ENCODE measurements around the gene GPALPP1. TPM values are rescaled to one million over a fixed set of nuclear protein-coding genes. Genes with fewer than 3 reads are reported as not detected.
"Not testable (repeated sequence)": the region's sequence is repeated elsewhere in the genome, so short reads cannot be mapped to it uniquely, and the experiment has no call there.

Gene GPALPP1
- total RNA-seq, 2 donors from 2014 or later = 20.9 to 26.0 TPM

GRCh38 chr13:44974056-44974793, 15.1 kb upstream of the GPALPP1 start:
- Mint-ChIP-seq H3K4me1 (no peaks in the 10 kb centered on the region), H3K36me3 (ENCODE audit: low read depth) (peaks cover 39% of the 10 kb centered on the region), H3K27ac (no peak overlapping the region), H3K4me3 (no peak overlapping the region), H3K27me3 (no peaks in the 10 kb centered on the region), H3K9me3 (no peaks in the 10 kb centered on the region)
- ATAC-seq (replicated peaks) = no peak

GRCh38 chr13:44976196-44976595, 13.1 kb upstream of the GPALPP1 start:
- no peak for ATAC-seq (replicated peaks)
- H3K27me3 Mint-ChIP-seq = no peaks in the 10 kb centered on the region
- H3K27ac Mint-ChIP-seq = no peak overlapping the region
- H3K4me3 Mint-ChIP-seq = no peak overlapping the region
- H3K9me3 Mint-ChIP-seq = no peaks in the 10 kb centered on the region
- H3K36me3 Mint-ChIP-seq (ENCODE audit: low read depth) = peaks cover 55% of the 10 kb centered on the region
- H3K4me1 Mint-ChIP-seq = no peaks in the 10 kb centered on the region

DNA sequence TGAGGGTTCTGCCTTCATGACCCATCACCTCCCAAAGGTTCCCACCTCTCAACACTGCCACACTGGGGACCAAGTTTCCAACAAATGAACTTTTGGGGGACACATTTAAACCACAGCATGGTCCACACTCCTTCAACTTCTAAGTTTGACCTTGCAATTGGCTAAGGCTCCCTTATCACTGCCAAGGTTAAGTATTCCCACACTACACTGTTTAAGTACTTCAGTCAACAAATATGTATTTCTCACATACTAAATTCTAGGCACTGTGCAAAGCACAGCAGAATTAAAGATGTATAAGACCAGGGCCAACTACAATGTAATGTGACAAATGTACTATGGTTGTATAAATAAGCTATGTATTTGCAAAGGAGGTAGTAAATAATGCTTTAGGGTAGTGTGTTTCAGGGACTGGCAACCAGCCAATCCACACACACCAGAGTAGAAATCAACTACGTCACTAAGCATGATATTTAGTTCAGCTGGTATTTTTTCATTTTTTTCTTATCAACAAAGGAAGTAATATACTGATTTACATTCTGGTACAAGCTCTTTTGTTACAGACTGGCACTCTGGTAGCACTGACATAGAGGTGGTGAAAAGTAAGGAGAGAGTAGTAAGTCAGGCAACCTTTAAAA, 12.3 kb upstream of the GPALPP1 start:
- Mint-ChIP-seq H3K9me3 (no peaks in the 10 kb centered on the region), H3K36me3 (ENCODE audit: low read depth) (peaks cover 54% of the 10 kb centered on the region), H3K4me1 (no peaks in the 10 kb centered on the region), H3K4me3 (no peak overlapping the region), H3K27ac (peak overlapping the region; percentile 53), H3K27me3 (no peaks in the 10 kb centered on the region)
- ATAC-seq (replicated peaks) = no peak

- no peak overlapping the region for H3K4me3 Mint-ChIP-seq
- no peak overlapping the region for H3K27ac Mint-ChIP-seq
- no peaks in the 10 kb centered on the region for H3K4me1 Mint-ChIP-seq
- no peak for ATAC-seq (replicated peaks)
- H3K9me3 Mint-ChIP-seq = no peaks in the 10 kb centered on the region
- no peaks in the 10 kb centered on the region for H3K27me3 Mint-ChIP-seq
- peaks cover 58% of the 10 kb centered on the region for H3K36me3 Mint-ChIP-seq (ENCODE audit: low read depth)
Observed at GRCh38 chr13:44978328-44978727, 11.0 kb upstream of the GPALPP1 start.

DNA sequence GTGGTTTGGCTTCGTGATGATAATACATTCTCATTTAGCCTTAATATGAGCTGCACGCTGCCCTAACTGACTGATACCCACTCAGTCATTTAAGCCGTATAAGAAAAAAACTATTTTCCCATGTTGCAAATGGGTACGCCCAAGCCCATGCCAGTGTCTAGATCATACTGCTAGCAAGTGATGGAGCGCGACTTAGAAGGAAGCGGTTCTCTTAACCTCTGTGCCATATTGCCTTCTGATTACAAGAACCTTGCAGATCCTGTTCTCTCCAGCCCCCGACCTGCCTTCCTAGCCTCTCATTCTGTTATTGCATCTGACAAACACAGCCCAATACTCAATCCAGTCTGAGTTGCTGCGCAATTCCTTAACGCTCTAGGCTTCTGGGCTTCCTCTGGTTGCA, 603 bp downstream of the GPALPP1 start:
- no peaks in the 10 kb centered on the region for H3K9me3 Mint-ChIP-seq
- ATAC-seq (replicated peaks) = no peak
- peak overlapping the region; percentile 98 for H3K4me3 Mint-ChIP-seq
- no peaks in the 10 kb centered on the region for H3K27me3 Mint-ChIP-seq
- peaks cover 31% of the 10 kb centered on the region for H3K36me3 Mint-ChIP-seq (ENCODE audit: low read depth)
- peaks cover 39% of the 10 kb centered on the region for H3K4me1 Mint-ChIP-seq
- peak overlapping the region; percentile 98 for H3K27ac Mint-ChIP-seq

- Mint-ChIP-seq H3K27ac (no peak overlapping the region), H3K36me3 (ENCODE audit: low read depth) (peaks cover 78% of the 10 kb centered on the region), H3K27me3 (no peaks in the 10 kb centered on the region), H3K9me3 (no peaks in the 10 kb centered on the region), H3K4me3 (no peak overlapping the region), H3K4me1 (no peaks in the 10 kb centered on the region)
- ATAC-seq (replicated peaks) = no peak
Observed at GRCh38 chr13:45003417-45003816, 14.1 kb downstream of the GPALPP1 start.

DNA sequence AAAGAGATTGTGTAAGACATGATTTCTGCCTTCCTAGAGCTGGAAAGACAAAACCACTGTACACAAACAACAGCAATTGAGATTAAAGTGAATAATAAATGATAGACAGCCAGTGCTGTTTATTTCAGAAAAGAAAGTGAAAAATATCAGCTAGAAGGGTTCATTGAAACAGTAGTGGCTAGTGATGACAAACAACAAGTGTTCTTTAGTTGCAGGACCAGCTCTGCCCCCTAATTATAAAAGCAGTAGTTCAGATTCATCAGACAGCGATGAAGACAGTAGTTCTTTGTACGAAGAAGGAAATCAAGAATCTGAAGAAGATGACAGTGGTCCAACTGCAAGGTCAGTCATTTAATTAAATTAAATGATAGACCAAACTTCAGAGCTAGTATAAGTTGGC, 14.8 kb downstream of the GPALPP1 start:
- no peak overlapping the region for H3K4me3 Mint-ChIP-seq
- peaks cover 78% of the 10 kb centered on the region for H3K36me3 Mint-ChIP-seq (ENCODE audit: low read depth)
- no peak overlapping the region for H3K27ac Mint-ChIP-seq
- ATAC-seq (replicated peaks) = no peak
- no peaks in the 10 kb centered on the region for H3K4me1 Mint-ChIP-seq
- H3K9me3 Mint-ChIP-seq = no peaks in the 10 kb centered on the region
- no peaks in the 10 kb centered on the region for H3K27me3 Mint-ChIP-seq

DNA sequence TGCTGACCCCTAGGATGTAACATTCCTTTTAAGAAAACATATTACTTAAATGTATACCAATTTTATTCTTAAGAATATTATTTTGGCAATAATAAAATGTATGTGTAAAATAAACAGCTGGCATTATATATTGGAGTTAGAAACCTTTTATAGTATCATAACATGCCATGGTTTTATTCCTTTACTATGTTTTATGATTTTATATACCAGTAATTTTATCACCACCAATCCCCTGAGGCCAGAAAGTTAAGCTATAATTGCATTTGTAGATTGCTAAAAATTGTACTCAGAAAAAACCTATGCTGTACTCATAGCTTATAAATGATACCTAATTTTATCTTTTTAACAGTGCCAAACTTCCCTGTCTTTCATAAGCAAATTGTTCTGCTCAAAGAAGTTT, 17.9 kb downstream of the GPALPP1 start:
- ATAC-seq (replicated peaks) = no peak
- Mint-ChIP-seq H3K9me3 (no peaks in the 10 kb centered on the region), H3K4me3 (no peak overlapping the region), H3K27ac (no peak overlapping the region), H3K36me3 (ENCODE audit: low read depth) (peaks cover 80% of the 10 kb centered on the region), H3K27me3 (no peaks in the 10 kb centered on the region), H3K4me1 (no peaks in the 10 kb centered on the region)

- H3K4me1 Mint-ChIP-seq = no peaks in the 10 kb centered on the region
Observed at GRCh38 chr13:45007823-45008222, 18.5 kb downstream of the GPALPP1 start.

DNA sequence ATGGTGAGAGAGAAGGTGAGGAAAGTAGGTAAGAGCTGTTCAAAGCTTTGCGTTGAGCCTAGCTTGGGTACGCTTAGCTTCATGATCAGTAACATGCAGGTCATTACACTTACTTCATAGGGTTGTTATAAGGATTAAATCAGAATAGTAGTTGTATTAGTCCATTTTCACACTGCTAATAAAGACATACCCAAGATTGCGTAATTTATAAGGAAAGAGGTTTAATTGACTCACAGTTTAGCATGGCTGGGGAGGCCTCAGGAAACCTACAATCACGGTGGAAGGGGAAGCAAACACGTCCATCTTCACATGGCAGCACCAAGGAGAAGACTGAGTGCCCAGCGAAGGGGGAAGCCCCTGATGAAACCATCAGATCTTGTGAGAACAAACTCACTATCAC, 21.9 kb downstream of the GPALPP1 start:
- Mint-ChIP-seq H3K27me3 (no peaks in the 10 kb centered on the region), H3K36me3 (ENCODE audit: low read depth) (peaks cover 93% of the 10 kb centered on the region), H3K9me3 (no peaks in the 10 kb centered on the region), H3K4me1 (no peaks in the 10 kb centered on the region), H3K27ac (no peak overlapping the region), H3K4me3 (no peak overlapping the region)
- no peak for ATAC-seq (replicated peaks)

More at GRCh38 chr13:45007823-45008222, 18.5 kb downstream of the GPALPP1 start:
- no peak overlapping the region for H3K4me3 Mint-ChIP-seq
- no peak for ATAC-seq (replicated peaks)
- H3K9me3 Mint-ChIP-seq = no peaks in the 10 kb centered on the region
- H3K36me3 Mint-ChIP-seq (ENCODE audit: low read depth) = peaks cover 79% of the 10 kb centered on the region
- no peaks in the 10 kb centered on the region for H3K27me3 Mint-ChIP-seq
- H3K27ac Mint-ChIP-seq = no peak overlapping the region

DNA sequence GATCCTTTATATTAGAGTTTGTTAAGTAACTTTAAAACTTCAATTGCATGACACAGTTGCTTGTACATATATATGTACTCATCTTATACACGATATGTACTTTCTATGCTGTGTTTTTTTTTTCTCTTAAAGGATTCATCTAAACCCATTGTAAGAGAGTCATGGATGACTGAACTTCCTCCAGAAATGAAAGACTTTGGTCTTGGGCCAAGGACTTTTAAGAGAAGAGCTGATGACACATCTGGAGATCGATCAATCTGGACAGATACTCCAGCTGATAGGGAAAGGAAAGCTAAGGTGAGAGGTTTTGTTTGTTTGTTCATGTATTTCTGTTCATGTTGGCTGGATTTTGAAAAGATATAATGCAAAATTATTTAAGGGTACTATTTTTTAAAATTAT, 26.0 kb downstream of the GPALPP1 start:
- H3K27ac Mint-ChIP-seq = no peak overlapping the region
- no peaks in the 10 kb centered on the region for H3K9me3 Mint-ChIP-seq
- H3K4me1 Mint-ChIP-seq = no peaks in the 10 kb centered on the region
- H3K36me3 Mint-ChIP-seq (ENCODE audit: low read depth) = peaks cover 91% of the 10 kb centered on the region
- H3K27me3 Mint-ChIP-seq = no peaks in the 10 kb centered on the region
- ATAC-seq (replicated peaks) = no peak
- no peak overlapping the region for H3K4me3 Mint-ChIP-seq

DNA sequence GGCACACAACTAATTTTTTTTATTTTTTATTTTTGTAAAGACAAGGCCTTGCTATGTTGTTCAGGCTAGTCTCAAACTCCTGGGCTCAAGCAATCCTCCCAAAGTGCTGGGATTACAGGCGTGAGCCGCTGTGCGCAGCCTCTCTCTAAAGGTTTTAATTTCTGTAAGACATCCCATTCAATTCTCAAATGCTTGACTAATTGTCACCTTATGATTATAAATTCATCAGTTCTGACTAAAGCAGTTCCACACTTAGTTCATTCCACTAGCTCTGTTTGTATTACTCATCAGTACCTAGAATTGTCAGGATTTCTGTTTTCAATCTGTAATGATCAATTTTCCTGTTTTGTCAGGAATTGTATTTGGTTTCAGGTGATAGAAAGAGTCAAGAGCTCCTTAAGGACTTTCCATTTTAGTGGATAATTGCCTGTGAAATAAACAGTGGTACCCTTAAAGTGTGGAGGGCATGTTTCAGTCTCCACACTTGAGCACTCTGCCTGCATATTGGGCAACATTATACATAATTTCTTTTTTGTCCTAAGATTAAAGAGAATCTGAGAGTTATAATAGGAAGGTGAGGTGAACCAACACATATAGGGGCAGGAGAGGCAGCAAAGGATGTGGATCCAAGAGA, 27.6 kb downstream of the GPALPP1 start:
- H3K27ac Mint-ChIP-seq = peak overlapping the region; percentile 79
- ATAC-seq (replicated peaks) = peak; percentile 79

DNA sequence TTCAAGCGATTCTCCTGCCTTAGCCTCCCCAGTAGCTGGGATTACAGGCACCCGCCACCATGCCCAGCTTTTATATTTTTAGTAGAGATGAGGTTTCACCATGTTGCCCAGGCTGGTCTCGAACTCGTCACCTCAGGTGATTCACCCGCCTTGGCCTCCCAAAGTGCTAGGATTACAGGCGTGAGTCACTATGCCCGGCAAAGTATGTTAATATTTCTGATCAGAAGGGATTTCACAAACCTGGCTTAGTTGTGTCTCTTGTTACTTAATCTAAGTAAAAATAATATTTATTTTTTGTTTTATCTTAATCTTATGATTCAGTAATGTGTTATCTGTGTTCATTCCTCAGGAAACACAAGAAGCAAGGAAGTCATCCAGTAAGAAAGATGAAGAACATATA, 30.6 kb downstream of the GPALPP1 start:
- not testable (repeated sequence) for H3K4me1 Mint-ChIP-seq; H3K27me3 Mint-ChIP-seq; H3K27ac Mint-ChIP-seq; ATAC-seq (replicated peaks); H3K9me3 Mint-ChIP-seq; H3K4me3 Mint-ChIP-seq
- H3K36me3 Mint-ChIP-seq (ENCODE audit: low read depth) = peaks cover 86% of the 10 kb centered on the region

More for the DNA sequence above, 27.6 kb downstream of the GPALPP1 start:
- no peak overlapping the region for H3K4me3 Mint-ChIP-seq
- H3K9me3 Mint-ChIP-seq = no peaks in the 10 kb centered on the region
- no peaks in the 10 kb centered on the region for H3K4me1 Mint-ChIP-seq
- H3K27me3 Mint-ChIP-seq = no peaks in the 10 kb centered on the region
- peaks cover 91% of the 10 kb centered on the region for H3K36me3 Mint-ChIP-seq (ENCODE audit: low read depth)

GRCh38 chr13:45021250-45021649, 31.9 kb downstream of the GPALPP1 start:
- no peaks in the 10 kb centered on the region for H3K4me1 Mint-ChIP-seq
- no peak overlapping the region for H3K4me3 Mint-ChIP-seq
- ATAC-seq (replicated peaks) = no peak
- H3K27ac Mint-ChIP-seq = no peak overlapping the region
- no peaks in the 10 kb centered on the region for H3K9me3 Mint-ChIP-seq
- H3K36me3 Mint-ChIP-seq (ENCODE audit: low read depth) = peaks cover 77% of the 10 kb centered on the region
- no peaks in the 10 kb centered on the region for H3K27me3 Mint-ChIP-seq

- no peaks in the 10 kb centered on the region for H3K4me1 Mint-ChIP-seq
- H3K27ac Mint-ChIP-seq = no peak overlapping the region
- no peaks in the 10 kb centered on the region for H3K27me3 Mint-ChIP-seq
- no peak overlapping the region for H3K4me3 Mint-ChIP-seq
- no peaks in the 10 kb centered on the region for H3K9me3 Mint-ChIP-seq
- no peak for ATAC-seq (replicated peaks)
- peaks cover 74% of the 10 kb centered on the region for H3K36me3 Mint-ChIP-seq (ENCODE audit: low read depth)
Observed at GRCh38 chr13:45024847-45025246, 35.5 kb downstream of the GPALPP1 start.
